ENCODE measurements around the gene NCOA3.

GRCh38 chr20:47606414-47606982 lies 104.8 kb downstream of the NCOA3 start:
- TF ChIP-seq, protein P1, sequence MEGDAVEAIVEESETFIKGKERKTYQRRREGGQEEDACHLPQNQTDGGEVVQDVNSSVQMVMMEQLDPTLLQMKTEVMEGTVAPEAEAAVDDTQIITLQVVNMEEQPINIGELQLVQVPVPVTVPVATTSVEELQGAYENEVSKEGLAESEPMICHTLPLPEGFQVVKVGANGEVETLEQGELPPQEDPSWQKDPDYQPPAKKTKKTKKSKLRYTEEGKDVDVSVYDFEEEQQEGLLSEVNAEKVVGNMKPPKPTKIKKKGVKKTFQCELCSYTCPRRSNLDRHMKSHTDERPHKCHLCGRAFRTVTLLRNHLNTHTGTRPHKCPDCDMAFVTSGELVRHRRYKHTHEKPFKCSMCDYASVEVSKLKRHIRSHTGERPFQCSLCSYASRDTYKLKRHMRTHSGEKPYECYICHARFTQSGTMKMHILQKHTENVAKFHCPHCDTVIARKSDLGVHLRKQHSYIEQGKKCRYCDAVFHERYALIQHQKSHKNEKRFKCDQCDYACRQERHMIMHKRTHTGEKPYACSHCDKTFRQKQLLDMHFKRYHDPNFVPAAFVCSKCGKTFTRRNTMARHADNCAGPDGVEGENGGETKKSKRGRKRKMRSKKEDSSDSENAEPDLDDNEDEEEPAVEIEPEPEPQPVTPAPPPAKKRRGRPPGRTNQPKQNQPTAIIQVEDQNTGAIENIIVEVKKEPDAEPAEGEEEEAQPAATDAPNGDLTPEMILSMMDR (IDR thresholded peaks at IDR 0.05), result no peak
- no peak for TF ChIP-seq POLR2AphosphoS5 (IDR thresholded peaks at IDR 0.05)
